OCI-M2 (cell line): Measurements from ENCODE around the gene RPS6KA2.

Source experiments
- DNase-seq: peaks from one replicate; lab custom pipeline; 2025; ENCODE audit not compliant: unreplicated experiment; lab: John Stamatoyannopoulos, UW

RPS6KA2 gene

DNA sequence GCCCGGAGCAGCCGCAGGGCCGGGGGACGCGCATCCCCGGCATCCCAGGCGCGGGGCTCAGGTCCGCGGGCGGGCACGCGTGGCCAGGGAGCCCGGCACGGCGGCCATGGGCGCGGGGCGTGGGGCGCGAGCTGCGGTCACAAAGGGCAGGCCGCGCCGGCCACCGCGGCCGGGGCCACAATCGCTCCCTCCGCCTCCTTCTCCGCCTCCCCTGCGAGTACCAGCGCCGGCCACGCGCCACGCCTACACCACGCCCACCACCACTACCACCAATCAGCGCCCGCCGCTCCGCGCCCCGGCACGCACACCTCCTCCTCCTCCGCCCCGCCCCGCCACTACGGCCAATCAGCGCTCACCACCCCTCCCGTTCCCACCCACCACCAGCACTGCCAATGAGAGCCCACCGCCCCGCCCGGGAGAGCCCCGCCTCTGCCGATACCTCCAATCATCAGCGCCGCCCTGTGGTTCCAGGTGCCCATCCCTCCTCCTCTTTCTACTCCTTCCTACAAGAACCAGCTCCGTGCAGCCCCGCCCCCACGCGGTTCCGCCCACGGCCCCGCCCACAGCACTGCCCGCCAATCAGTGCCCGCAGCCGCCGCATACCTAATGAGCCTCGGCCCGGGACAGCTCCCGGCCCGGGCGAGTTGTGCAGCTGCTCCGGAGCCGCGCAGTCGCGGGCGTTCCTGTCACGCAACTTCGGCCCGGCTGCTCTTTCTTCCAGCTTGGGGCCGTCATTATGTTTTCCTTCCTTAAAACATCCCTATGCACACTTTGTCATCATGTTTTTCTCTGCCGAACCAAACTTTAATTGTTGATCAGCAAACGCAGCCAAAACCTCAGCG lies at the start of gene RPS6KA2:
Gene RPS6KA2 (minus strand): TSS at position 219 of the 842 bp plus-strand sequence. CDS start 232 bp downstream, outside the sequence.
- DNase-seq = peak; percentile 88

DNA sequence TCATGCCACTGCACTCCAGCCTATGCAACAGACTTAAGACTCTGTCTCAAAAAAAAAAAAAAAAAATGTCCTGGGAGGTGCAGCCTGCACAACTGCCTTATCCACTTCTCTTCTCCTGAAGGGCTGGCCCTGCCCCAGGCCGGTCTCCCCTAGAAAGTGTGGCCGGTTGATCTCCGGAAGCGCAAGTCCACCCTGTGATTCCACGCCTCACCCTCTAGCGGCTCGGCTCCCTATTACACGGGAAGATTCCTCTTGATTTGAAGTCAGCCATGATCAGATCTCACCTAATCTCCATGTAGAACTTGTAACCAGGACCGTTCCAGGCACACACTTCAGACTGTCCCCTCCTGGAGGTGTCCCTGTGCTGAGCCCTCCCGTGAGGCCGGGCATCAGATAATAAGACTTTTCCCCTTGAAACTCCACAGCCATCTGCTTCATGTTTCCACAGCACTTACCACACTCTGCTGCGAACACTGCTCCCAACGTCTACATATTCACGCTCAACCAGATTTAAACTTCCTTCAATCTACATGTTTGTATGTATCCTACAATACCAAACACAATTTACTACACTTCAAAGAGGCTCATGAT lies 49.3 kb upstream of the RPS6KA2 start:
- no peak for DNase-seq

DNA sequence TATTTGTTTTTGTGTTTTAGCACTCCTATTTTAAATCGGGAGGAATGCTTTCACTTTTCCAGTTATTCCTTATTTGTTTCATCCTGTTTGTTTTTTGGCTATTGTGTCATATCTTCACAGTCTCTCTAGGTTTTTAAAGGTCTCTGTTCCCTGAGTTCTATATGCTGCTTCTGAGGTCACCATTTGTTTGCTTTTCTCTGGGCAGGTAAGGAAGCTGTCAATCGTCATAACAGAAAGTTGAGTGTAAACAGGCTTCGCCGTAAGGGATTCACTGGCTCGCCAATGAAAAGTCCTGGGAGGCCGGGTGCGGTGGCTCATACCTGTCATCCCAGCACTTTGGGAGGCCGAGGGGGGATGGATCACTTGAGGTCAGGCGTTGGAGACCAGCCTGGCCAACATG lies 48.7 kb upstream of the RPS6KA2 start:
- DNase-seq = no peak

DNA sequence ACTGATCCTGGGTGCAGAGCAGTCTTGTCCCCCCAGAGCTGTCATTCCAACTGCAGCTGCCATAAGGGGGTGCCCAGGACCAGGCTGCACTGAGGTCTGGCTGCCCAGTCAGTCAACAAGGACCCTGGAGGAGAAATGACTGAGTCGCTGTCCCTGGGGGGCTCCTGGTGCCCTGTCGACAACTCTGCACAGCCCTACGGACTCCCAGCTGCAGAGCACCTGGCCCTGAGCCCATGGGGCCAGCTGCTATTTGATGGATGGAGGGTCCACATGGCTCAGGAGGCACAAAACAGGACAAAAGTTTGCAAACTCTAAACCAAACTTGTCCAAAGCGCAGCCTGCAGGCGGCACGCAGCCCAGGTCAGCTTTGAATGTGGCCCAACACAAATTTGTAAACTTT lies 46.3 kb upstream of the RPS6KA2 start:
- DNase-seq = no peak

DNA sequence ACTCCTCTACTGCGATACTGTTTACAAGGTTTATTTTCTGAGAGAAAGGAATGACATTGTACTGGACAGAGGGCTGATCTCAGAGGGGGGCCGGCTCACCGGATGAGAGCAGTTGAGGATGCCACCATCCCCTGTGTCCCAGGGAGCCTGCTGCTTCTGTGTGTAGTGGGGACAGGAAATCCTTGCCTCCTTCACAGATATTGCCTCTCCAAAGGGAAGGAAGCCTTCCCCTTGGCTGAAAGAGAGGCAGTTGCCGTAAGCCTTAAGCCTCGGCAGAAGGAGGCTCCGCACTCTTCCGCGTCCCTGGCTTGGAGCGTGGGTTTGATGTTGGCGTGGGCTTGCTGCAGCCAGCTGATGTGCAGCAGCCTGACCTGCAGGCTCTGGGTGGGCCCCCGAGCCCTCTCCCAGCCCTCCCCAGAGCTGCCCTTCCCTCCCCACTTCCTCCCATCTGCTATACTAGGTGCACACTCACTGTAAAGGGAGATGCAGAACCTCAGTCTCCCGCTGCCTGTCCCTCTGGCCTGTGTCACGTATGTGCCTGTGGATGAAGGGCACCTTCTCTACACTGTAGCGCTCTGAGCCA lies 45.7 kb upstream of the RPS6KA2 start:
- no peak for DNase-seq

DNA sequence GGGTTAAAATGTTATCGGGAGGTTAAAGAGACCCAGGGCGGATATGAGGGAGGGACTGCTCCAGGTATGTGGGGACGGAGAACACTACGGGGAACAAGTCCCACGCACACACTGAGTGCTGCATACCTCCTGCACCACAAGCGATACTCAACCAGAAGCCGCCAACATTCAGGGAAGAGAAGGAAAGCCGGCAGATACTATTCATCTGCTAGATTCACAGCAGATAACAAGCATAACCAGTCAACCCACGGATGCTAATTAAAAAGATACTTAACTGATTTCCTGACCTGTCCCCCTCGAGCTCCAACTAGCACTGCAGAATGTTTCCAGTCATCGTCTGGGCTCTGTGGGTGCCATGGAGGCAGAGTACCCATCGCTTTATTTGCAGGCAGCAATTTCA lies 45.1 kb upstream of the RPS6KA2 start:
- no peak for DNase-seq

DNA sequence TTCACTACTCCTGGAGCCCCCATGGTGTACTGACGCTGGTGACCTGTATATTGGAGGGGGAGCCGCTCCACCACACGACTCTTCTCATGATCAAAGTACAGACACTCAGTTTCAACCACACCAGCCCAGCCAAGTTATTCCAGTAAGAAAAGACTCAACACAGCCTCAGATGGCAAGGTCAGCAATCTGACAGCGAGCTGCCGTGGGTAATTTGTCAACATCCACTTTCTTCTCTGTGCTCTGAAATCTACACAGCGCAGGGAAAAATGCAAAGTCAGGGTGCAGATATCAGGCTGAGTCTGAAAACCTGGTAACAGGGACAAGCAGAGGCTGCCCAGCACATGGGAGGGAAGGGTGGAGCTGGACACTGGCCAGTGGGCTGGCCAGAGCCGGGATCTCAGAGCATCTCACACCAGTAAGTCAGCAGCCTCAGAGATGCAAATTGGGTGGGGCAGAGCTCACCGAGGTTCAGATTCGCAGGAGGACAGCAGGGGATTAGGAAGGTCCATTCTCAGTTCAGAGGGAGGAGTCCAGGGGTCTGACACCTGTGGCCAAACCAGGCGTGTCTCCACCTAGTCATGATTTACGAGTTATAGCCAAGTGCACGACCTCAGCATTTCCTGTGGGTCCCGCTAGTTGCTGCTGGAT lies 44.5 kb upstream of the RPS6KA2 start:
- DNase-seq = no peak

DNA sequence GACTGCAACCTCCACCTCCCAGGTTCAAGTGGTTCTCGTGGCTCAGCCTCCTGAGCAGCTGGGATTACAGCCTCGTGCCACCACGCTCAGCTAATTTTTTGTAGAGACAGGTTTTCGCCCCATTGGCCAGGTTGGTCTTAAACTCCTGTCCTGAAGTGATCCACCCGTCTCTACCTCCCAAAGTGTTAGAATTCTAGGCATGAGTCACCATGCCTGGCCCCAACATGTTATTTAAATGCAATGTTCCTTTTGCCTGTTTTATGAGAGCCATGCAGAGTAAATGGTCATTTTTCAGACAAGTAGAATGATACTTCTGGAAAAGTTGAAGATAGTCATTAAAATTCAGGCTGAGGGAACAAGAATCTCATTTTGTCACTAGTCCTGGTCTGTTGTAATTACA lies 43.8 kb upstream of the RPS6KA2 start:
- DNase-seq = no peak

DNA sequence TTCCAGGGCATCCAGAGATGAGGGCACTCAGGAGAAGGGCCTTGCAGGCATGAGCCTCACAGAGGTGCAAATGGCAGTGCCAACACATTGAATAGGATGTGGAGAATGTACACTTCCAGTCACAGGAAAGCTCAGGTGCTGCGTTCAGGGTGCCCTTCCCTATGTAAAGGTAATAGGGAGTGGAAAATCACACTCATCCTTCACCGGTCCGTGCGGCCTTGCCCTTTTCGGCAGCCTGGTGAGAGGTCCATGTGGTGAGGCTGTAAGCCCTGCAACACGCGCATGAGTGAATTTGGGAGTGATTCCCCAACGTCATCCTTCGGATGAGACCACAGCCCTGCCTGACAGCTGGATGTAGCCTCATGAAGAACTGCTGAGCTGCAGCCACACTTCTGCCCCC lies 43.0 kb upstream of the RPS6KA2 start:
- no peak for DNase-seq

DNA sequence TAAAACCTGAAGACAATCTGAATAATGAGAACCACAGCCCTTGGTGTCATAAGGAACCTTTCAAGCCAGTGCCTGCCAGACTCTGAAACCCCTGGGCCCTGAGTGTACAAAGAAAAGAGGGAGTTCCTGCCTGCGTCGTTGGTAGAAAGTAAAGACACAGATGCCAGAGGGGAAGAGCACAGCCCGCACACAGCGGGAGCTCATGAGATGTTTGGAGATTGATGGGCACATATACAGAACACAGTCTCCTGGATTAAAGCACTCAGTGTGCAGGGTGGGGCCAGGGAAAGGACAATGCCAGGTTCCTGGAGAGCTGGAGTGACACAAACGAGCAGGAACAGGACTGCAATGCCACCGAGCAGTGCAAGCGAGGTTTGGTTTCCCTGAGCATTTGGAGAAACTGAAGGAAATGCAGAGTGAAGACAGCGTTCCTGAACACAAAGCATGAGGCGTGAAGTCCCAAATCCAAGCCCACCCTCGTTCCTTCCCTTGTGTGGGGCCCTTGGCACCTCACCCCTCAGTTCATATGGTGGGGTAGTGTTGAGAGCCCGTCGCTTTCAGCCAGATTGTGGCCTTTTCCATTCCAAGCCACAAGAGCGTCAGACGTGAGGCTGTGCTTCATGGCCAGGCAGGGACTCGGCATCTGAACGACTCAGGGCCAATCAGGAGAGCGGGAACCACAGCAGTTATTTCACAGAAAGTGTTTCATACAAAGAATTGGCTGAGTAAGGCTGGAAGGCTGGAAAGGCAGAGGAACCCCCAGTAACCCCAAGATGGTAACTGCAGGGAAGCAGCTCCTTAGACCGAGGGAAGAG lies 41.0 kb upstream of the RPS6KA2 start:
- no peak for DNase-seq

DNA sequence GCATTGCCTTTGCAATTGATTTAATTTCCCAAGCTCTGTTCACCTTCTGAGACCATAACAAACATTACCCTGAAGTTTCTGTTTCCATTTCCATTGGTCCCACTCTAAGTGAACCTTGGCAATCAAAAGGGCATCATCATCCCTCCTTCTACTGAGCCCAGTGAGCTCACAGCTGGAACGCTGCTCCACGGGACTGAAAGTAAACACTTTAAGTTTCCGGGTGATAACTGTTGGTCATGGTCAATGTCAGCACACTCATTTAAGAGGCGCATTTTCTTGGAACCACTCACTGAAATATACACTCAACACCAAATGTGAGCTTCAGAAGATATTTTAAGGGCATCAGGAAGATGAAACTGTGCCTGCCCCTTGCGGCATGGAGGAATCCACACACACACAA lies 37.1 kb upstream of the RPS6KA2 start:
- DNase-seq = no peak

DNA sequence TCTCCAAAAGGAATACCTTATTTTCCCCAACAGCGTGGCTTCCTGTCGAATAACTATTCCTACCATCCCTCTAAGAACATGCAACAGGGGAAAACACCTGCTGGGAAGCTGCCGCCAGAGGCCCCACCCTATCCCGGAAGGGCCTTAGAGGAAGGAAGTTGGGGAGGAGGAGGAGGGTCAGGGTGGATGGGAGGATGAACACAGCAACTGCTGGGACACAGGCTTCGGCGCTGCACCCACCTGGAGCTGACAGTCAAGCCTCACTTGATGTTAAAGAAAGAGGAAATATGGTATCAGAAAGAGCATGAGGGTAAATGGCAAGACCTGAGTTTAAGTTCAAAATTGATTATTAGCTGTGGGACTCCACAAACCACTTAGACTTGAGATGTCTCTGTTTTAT lies 36.5 kb upstream of the RPS6KA2 start:
- DNase-seq = no peak

DNA sequence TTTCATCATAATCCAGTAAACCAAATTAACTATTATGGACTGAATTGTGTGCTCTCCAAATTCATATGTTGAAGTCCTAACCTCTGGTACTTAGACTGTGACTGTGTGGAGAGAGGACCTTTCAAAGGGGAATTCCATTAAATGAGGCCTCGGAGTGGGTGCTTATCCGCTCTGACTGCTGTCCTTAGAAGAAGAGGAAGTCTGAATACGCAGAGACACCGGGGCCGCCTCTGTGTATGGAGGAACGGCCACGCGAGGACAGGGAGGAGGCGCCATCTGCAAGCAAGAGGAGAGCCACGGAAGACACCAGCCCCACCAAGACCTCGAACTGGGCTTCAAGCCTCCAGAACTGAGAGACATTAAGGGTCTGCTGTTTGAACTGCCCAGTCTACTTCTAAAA lies 35.6 kb upstream of the RPS6KA2 start:
- no peak for DNase-seq

DNA sequence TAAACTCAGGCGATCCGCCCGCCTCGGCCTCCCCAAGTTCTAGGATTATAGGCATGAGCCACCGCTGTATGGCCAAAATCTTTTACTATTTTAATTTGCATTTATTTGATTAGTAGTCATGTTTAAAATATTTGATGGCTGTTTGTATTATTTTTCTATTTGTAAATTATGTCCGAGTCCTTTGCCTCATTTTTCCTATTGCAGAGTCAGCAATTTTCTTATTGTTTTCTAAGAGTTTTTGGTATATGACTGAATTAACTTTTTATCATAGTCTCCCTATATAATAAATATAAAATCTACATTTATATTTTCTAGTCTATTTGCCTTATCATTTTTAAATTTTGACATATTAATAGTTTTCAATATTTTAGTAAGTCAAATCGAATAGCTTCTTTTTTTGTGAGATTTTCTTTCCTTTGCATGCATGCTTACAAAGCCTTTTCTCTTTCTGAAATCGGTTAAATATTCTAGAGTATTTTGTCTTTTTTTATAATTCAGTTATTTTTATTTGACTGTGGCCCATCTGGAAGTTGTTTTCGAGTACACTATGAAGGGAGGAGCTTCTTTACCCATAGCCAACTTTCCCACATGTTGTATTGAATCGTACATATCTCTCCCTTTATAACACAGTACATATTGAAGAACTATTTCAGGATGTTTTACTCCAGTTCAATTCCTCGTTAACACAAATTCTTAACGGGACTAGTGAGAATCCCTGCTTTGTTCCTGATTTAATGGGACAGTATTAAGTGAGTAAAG lies 34.5 kb upstream of the RPS6KA2 start:
- no peak for DNase-seq

DNA sequence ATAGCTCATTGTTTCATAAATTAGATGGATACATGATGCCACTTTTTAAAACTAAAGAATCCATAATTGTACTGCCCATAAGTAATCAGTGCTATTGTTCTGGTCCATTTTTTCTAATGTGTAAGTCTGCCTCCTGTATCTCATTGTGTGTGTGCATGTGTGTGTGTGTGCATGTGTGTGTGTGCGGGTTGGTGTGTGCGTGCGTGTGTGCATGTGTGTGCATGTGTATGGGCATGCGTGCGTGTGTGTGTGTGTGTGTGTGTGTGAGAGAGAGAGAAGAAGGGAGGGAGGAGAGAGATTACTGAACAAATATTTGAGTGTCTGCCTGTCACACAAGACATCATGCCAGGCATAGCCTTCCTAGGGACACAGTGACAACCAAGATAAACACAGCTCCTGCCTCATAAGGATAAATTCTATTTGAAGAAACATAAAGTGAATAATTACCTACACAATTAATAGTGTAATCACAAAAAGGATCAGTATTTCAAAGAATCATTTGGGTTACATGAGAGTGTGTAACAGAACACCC lies 33.2 kb upstream of the RPS6KA2 start:
- no peak for DNase-seq

DNA sequence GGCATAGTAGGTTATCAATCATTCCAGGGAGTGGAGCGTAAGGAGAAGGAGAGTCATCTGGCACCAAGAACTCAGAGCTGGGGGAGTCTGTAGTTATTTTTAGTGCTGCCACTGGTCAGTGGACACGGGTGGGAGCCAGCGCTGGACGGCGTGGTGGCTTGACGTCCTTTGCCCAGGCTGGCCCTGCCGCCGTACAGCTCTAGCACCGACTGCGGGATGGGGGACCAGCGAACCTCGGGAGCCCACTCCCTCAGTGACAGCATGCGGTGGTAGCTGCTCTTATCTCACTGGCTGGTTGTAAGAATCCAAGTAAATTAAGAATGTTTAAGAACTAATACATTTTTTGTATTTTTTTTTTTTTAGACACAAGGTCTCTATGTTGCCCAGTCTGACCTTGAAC lies 32.5 kb upstream of the RPS6KA2 start:
- DNase-seq = no peak

DNA sequence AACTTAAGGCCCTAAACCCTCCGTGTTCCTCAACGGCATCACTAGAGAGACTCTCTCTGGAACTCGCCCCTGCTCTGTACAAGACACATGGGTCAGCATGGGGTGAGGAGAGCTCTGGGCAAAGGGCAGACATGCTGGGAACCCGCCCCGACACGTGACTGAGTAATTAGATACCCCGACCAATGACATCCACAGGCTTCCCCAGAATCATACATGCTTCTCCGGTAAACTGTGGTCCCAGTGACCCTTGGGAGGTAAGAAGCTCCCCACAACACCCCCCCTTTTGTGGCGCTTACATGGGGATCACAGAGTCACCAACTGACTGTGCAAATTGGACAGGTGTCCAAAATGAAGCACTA lies 31.7 kb upstream of the RPS6KA2 start:
- DNase-seq = no peak

DNA sequence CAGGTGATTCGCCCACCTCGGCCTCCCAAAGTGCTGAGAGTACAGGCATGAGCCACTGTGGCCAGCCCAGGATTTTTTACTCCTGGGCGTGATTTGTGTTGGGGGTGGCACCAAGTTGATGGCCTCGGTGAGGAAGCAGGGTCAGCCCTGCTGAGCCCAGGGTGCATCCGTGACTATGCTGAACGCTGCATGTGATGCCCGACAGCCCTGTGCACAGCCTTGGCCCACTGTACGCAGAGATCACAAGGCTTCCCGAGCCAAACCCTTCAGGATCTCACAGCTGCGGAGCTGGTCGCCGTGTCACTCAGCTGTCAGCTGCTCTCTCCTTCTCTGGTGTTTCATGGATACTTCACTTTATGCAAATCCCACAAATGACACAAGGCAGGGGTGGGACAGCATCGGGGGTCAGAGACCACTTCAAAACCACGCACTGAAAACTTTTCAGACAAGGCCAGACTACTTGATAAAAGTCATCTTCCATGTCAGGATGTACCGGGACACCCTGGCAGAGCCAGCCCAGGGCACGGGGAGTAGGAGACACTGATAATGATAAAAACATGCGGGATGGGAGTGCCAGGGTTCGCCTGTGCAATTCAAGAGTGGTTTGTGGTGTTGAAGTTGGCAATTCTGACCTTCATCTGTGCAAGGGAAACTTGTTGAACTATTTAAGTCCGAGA lies 31.2 kb upstream of the RPS6KA2 start:
- no peak for DNase-seq

DNA sequence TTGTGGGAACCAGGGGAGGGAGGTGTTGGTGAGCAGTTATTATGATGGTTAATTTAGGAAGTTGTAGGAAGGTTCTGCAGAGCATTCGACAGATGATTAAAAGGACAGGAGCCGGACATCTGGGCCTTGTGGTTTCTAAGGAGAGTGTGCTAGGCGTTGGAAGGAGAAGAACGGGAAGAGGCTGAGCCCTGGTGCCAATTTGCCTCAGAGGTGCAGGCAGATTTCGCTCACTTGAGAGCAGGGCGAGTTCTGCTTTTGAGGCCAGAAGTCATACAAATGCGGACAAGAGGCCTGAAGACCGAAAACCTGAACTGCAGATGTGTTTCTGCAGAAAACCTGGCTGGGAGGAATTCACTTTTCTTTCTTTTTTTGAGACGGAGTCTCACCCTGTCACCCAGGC lies 30.5 kb upstream of the RPS6KA2 start:
- no peak for DNase-seq
